Activated CD8-positive, alpha-beta memory T cell treated with anti-CD3 and anti-CD28 coated beads for 24 hours (primary cell): ENCODE results near the gene HEG1.

ENCODE experiments used
- DNase-seq: peaks from one replicate; pipeline ENCODE4 v3.0.0-alpha.2; 2020

The HEG1 gene

GRCh38 chr3:125005676-125006075, 50.1 kb downstream of the HEG1 start:
- DNase-seq: no peak

- no peak for DNase-seq
Observed at GRCh38 chr3:125005222-125005621, 50.6 kb downstream of the HEG1 start.

GRCh38 chr3:125003859-125004595, 51.8 kb downstream of the HEG1 start:
- no peak for DNase-seq

GRCh38 chr3:125003369-125003853, 52.4 kb downstream of the HEG1 start:
- no peak for DNase-seq

- DNase-seq: no peak
Observed at GRCh38 chr3:125002414-125003368, 53.1 kb downstream of the HEG1 start.

GRCh38 chr3:125001557-125002413, 54.0 kb downstream of the HEG1 start:
- no peak for DNase-seq

GRCh38 chr3:125000661-125001060, 55.1 kb downstream of the HEG1 start:
- no peak for DNase-seq

GRCh38 chr3:124999897-125000435, 55.8 kb downstream of the HEG1 start:
- DNase-seq: no peak

GRCh38 chr3:124999317-124999716, 56.5 kb downstream of the HEG1 start:
- no peak for DNase-seq

GRCh38 chr3:124998247-124998630, 57.6 kb downstream of the HEG1 start:
- DNase-seq: no peak

GRCh38 chr3:124997303-124998246, 58.2 kb downstream of the HEG1 start:
- no peak for DNase-seq

- peak; percentile 76 for DNase-seq
Observed at GRCh38 chr3:124995460-124995994, 60.3 kb downstream of the HEG1 start.

- DNase-seq: no peak
Observed at GRCh38 chr3:124993466-124993865, 62.3 kb downstream of the HEG1 start.

- DNase-seq: no peak
Observed at GRCh38 chr3:124992041-124992440, 63.8 kb downstream of the HEG1 start.

- DNase-seq: no peak
Observed at GRCh38 chr3:124986192-124987143, 69.3 kb downstream of the HEG1 start.

GRCh38 chr3:124985349-124985748, 70.4 kb downstream of the HEG1 start:
- no peak for DNase-seq

- DNase-seq: no peak
Observed at GRCh38 chr3:124984754-124985153, 71.0 kb downstream of the HEG1 start.

- DNase-seq: no peak
Observed at GRCh38 chr3:124982855-124983254, 72.9 kb downstream of the HEG1 start.

GRCh38 chr3:124981472-124981871, 74.3 kb downstream of the HEG1 start:
- DNase-seq: no peak

GRCh38 chr3:124978627-124979026, 77.2 kb downstream of the HEG1 start:
- no peak for DNase-seq
